Fibroblast of skin of left biceps (primary cell): ENCODE results near the gene OST4.
A peak's percentile ranks its signal among the peaks of the same experiment; 100 is the strongest.
"Not testable (repeated sequence)": the region's sequence is repeated elsewhere in the genome, so short reads cannot be mapped to it uniquely, and the experiment has no call there.

ENCODE experiments used
- DNase-seq, 2 experiments: peaks; one replicate each; pipeline ENCODE4 v3.0.0-alpha.2; 2013; ENCODE audit warnings: low read depth in 2 of 2

OST4 gene

GRCh38 chr2:27071277-27071989 is at the start of gene OST4:
OST4 (minus strand) TSS chr2:27071654.
- DNase-seq, result peak; percentile 78 to 85

- DNase-seq, result not testable (repeated sequence)
Observed at GRCh38 chr2:27119330-27119670, 47.8 kb upstream of the OST4 start.

- DNase-seq, result no peak
Observed at GRCh38 chr2:27118525-27119329, 47.3 kb upstream of the OST4 start, which contains the start of gene CGREF1. CGREF1 (minus strand) TSS chr2:27119128; CDS start chr2:27104366, 14,762 bp downstream.

GRCh38 chr2:27117995-27118524 is 46.6 kb upstream of the OST4 start:
- DNase-seq, result no peak

- DNase-seq, result no peak
Observed at GRCh38 chr2:27115519-27115918, 44.1 kb upstream of the OST4 start.

- DNase-seq, result not testable (repeated sequence)
Observed at GRCh38 chr2:27111392-27112078, 40.1 kb upstream of the OST4 start.

- not testable (repeated sequence) for DNase-seq
Observed at GRCh38 chr2:27110603-27111352, 39.3 kb upstream of the OST4 start.

- no peak for DNase-seq
Observed at GRCh38 chr2:27109083-27109482, 37.6 kb upstream of the OST4 start.

- DNase-seq, result no peak
Observed at GRCh38 chr2:27108221-27108620, 36.8 kb upstream of the OST4 start.

- no peak for DNase-seq
Observed at GRCh38 chr2:27105981-27106380, 34.5 kb upstream of the OST4 start.

GRCh38 chr2:27102329-27102728 is 30.9 kb upstream of the OST4 start:
- no peak for DNase-seq

- DNase-seq, result no peak
Observed at GRCh38 chr2:27100036-27100435, 28.6 kb upstream of the OST4 start.

- no peak for DNase-seq
Observed at GRCh38 chr2:27099334-27099955, 28.0 kb upstream of the OST4 start.

GRCh38 chr2:27097341-27097740 is 25.9 kb upstream of the OST4 start:
- DNase-seq, result no peak

GRCh38 chr2:27096748-27097297 is 25.4 kb upstream of the OST4 start:
- DNase-seq, result no peak

- no peak for DNase-seq
Observed at GRCh38 chr2:27095745-27096651, 24.5 kb upstream of the OST4 start.

- no peak for DNase-seq
Observed at GRCh38 chr2:27095427-27095744, 23.9 kb upstream of the OST4 start.

GRCh38 chr2:27094353-27094984 is 23.0 kb upstream of the OST4 start:
- no peak for DNase-seq
